ENCODE data around the gene ELK1.

Gene ELK1

GRCh38 chrX:47614618-47615017, 35.7 kb downstream of the ELK1 start:
- Histone ChIP-seq H3K27ac (ENCODE audit: insufficient read depth in 1 of 2, low read depth in 1 of 2, low read length in 2 of 2, poor library complexity in 1 of 2, severe bottlenecking in 2 of 2) (no peak overlapping the region), H3K4me1 (ENCODE audit: control extremely low read depth in 1 of 4, control insufficient read depth in 4 of 4, insufficient read depth in 4 of 4, low read length in 3 of 4) (peaks cover 0 to 3% (median 0%) of the 10 kb centered on the region in 4 experiments), H3K36me3 (ENCODE audit: control insufficient read depth in 4 of 4, insufficient read depth in 4 of 4, low read length in 3 of 4) (no peaks in the 10 kb centered on the region), H3K4me3 (ENCODE audit: control insufficient read depth in 1 of 7, extremely low read depth in 1 of 7, insufficient read depth in 4 of 7, low read depth in 2 of 7, low read length in 6 of 7) (no peak overlapping the region), H3K9me3 (ENCODE audit: control extremely low read depth in 1 of 5, control insufficient read depth in 4 of 5, insufficient read depth in 2 of 5, low read depth in 1 of 5, low read length in 4 of 5) (peaks cover 0 to under 1% (median 0%) of the 10 kb centered on the region in 5 experiments), H3K27me3 (replicated peaks in 2 of 5; ENCODE audit: control insufficient read depth in 4 of 5, insufficient read depth in 5 of 5, low read length in 4 of 5) (peaks cover 0 to 11% (median 2%) of the 10 kb centered on the region in 5 experiments)
- POLR2A ChIA-PET = no interaction called here
- WGBS (ENCODE audit: insufficient coverage) = 89% methylated on average over 4 of the region's 5 CpGs
- CTCF ChIA-PET = no interaction called here
- DNase-seq = no peak

- DNase-seq = no peak
- ChIA-PET CTCF (no interaction called here), POLR2A (no interaction called here)
- H3K4me3 ChIP-seq (ENCODE audit: control insufficient read depth in 1 of 7, extremely low read depth in 1 of 7, insufficient read depth in 4 of 7, low read depth in 2 of 7, low read length in 6 of 7) = no peak overlapping the region
- 92% methylated on average over 5 of the region's 8 CpGs for WGBS (ENCODE audit: insufficient coverage)
- H3K27me3 ChIP-seq (replicated peaks in 2 of 5; ENCODE audit: control insufficient read depth in 4 of 5, insufficient read depth in 5 of 5, low read length in 4 of 5) = peaks cover 0 to 4% (median 0%) of the 10 kb centered on the region in 5 experiments
- H3K9me3 ChIP-seq (ENCODE audit: control extremely low read depth in 1 of 5, control insufficient read depth in 4 of 5, insufficient read depth in 2 of 5, low read depth in 1 of 5, low read length in 4 of 5) = peaks cover 0 to 5% (median 0%) of the 10 kb centered on the region in 5 experiments
- H3K4me1 ChIP-seq (ENCODE audit: control extremely low read depth in 1 of 4, control insufficient read depth in 4 of 4, insufficient read depth in 4 of 4, low read length in 3 of 4) = peaks cover 0 to 7% (median 3%) of the 10 kb centered on the region in 4 experiments
- H3K27ac ChIP-seq (ENCODE audit: insufficient read depth in 1 of 2, low read depth in 1 of 2, low read length in 2 of 2, poor library complexity in 1 of 2, severe bottlenecking in 2 of 2) = no peak overlapping the region
- H3K36me3 ChIP-seq (ENCODE audit: control insufficient read depth in 4 of 4, insufficient read depth in 4 of 4, low read length in 3 of 4) = no peaks in the 10 kb centered on the region
These were observed 37.3 kb downstream of the ELK1 start for GRCh38 chrX:47613082-47613481.

- POLR2A ChIA-PET = no interaction called here
- CTCF ChIA-PET = no interaction called here
- Histone ChIP-seq H3K4me1 (ENCODE audit: control extremely low read depth in 1 of 4, control insufficient read depth in 4 of 4, insufficient read depth in 4 of 4, low read length in 3 of 4) (peaks cover 0 to 9% (median 5%) of the 10 kb centered on the region in 4 experiments), H3K27ac (ENCODE audit: insufficient read depth in 1 of 2, low read depth in 1 of 2, low read length in 2 of 2, poor library complexity in 1 of 2, severe bottlenecking in 2 of 2) (no peak overlapping the region), H3K27me3 (replicated peaks in 2 of 5; ENCODE audit: control insufficient read depth in 4 of 5, insufficient read depth in 5 of 5, low read length in 4 of 5) (peaks cover 0 to 4% (median 0%) of the 10 kb centered on the region in 5 experiments), H3K9me3 (ENCODE audit: control extremely low read depth in 1 of 5, control insufficient read depth in 4 of 5, insufficient read depth in 2 of 5, low read depth in 1 of 5, low read length in 4 of 5) (peaks cover 0 to 5% (median 0%) of the 10 kb centered on the region in 5 experiments), H3K36me3 (ENCODE audit: control insufficient read depth in 4 of 4, insufficient read depth in 4 of 4, low read length in 3 of 4) (no peaks in the 10 kb centered on the region), H3K4me3 (ENCODE audit: control insufficient read depth in 1 of 7, extremely low read depth in 1 of 7, insufficient read depth in 4 of 7, low read depth in 2 of 7, low read length in 6 of 7) (no peak overlapping the region)
- no peak for DNase-seq
These were observed 37.9 kb downstream of the ELK1 start for GRCh38 chrX:47612418-47612817.

DNA sequence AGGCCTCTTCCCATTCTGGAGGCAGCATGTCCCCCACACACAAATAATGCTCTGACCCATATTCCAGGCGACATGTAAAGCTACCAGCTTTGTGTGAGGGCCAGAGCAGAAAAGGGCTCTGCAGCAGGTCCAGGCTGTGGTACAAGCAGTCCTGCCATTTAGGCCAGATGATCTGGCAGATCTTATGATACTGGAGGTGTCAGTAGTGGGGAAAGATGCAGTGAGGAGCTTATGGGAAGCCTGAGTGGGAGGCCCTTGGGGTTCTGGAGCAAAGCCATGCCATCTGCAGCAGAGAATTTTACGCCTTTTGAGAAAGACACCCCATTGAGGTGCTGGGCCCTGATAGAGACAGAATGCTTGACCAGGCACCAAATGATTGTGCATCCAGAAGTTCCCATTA, 38.4 kb downstream of the ELK1 start:
- ChIA-PET CTCF (no interaction called here), POLR2A (no interaction called here)
- peaks cover 0 to 5% (median 0%) of the 10 kb centered on the region in 5 experiments for H3K9me3 ChIP-seq (ENCODE audit: control extremely low read depth in 1 of 5, control insufficient read depth in 4 of 5, insufficient read depth in 2 of 5, low read depth in 1 of 5, low read length in 4 of 5)
- no peak for DNase-seq
- peaks cover 0 to 9% (median 5%) of the 10 kb centered on the region in 4 experiments for H3K4me1 ChIP-seq (ENCODE audit: control extremely low read depth in 1 of 4, control insufficient read depth in 4 of 4, insufficient read depth in 4 of 4, low read length in 3 of 4)
- H3K36me3 ChIP-seq (ENCODE audit: control insufficient read depth in 4 of 4, insufficient read depth in 4 of 4, low read length in 3 of 4) = no peaks in the 10 kb centered on the region
- 71% methylated on average over 2 of the region's 2 CpGs for WGBS (ENCODE audit: insufficient coverage)
- peaks cover 0 to 3% (median 0%) of the 10 kb centered on the region in 5 experiments for H3K27me3 ChIP-seq (replicated peaks in 2 of 5; ENCODE audit: control insufficient read depth in 4 of 5, insufficient read depth in 5 of 5, low read length in 4 of 5)
- no peak overlapping the region for H3K4me3 ChIP-seq (ENCODE audit: control insufficient read depth in 1 of 7, extremely low read depth in 1 of 7, insufficient read depth in 4 of 7, low read depth in 2 of 7, low read length in 6 of 7)
- H3K27ac ChIP-seq (ENCODE audit: insufficient read depth in 1 of 2, low read depth in 1 of 2, low read length in 2 of 2, poor library complexity in 1 of 2, severe bottlenecking in 2 of 2) = no peak overlapping the region

GRCh38 chrX:47611489-47611888, 38.9 kb downstream of the ELK1 start:
- Histone ChIP-seq H3K4me1 (ENCODE audit: control extremely low read depth in 1 of 4, control insufficient read depth in 4 of 4, insufficient read depth in 4 of 4, low read length in 3 of 4) (peaks cover 0 to 9% (median 5%) of the 10 kb centered on the region in 4 experiments), H3K27me3 (replicated peaks in 2 of 5; ENCODE audit: control insufficient read depth in 4 of 5, insufficient read depth in 5 of 5, low read length in 4 of 5) (no peaks in the 10 kb centered on the region), H3K9me3 (ENCODE audit: control extremely low read depth in 1 of 5, control insufficient read depth in 4 of 5, insufficient read depth in 2 of 5, low read depth in 1 of 5, low read length in 4 of 5) (peaks cover 0 to 5% (median 0%) of the 10 kb centered on the region in 5 experiments), H3K4me3 (ENCODE audit: control insufficient read depth in 1 of 7, extremely low read depth in 1 of 7, insufficient read depth in 4 of 7, low read depth in 2 of 7, low read length in 6 of 7) (no peak overlapping the region), H3K27ac (ENCODE audit: insufficient read depth in 1 of 2, low read depth in 1 of 2, low read length in 2 of 2, poor library complexity in 1 of 2, severe bottlenecking in 2 of 2) (no peak overlapping the region), H3K36me3 (ENCODE audit: control insufficient read depth in 4 of 4, insufficient read depth in 4 of 4, low read length in 3 of 4) (no peaks in the 10 kb centered on the region)
- ChIA-PET POLR2A (no interaction called here), CTCF (no interaction called here)
- 80% methylated on average over 2 of the region's 2 CpGs for WGBS (ENCODE audit: insufficient coverage)
- no peak for DNase-seq

DNA sequence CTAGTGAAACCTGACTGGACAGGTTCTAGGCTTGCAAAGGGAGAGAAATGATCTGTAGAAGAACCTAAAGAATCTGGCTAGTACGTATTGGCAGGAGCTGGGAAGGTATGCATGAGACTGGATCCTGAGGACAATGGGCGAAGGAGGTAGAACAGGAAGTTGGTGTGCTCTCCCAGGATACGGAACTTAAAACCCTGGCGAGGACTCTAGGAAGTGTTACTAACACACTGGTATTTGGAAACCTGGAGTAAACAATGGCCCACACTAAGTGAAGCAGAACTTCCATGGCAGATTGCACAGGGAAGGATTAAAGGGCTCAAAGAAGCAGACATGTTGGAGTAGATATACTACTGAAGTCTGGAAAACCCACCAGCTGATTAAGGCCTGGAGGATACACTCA, 39.9 kb downstream of the ELK1 start:
- Histone ChIP-seq H3K27me3 (replicated peaks in 2 of 5; ENCODE audit: control insufficient read depth in 4 of 5, insufficient read depth in 5 of 5, low read length in 4 of 5) (no peaks in the 10 kb centered on the region), H3K4me3 (ENCODE audit: control insufficient read depth in 1 of 7, extremely low read depth in 1 of 7, insufficient read depth in 4 of 7, low read depth in 2 of 7, low read length in 6 of 7) (no peak overlapping the region), H3K36me3 (ENCODE audit: control insufficient read depth in 4 of 4, insufficient read depth in 4 of 4, low read length in 3 of 4) (no peaks in the 10 kb centered on the region), H3K27ac (ENCODE audit: insufficient read depth in 1 of 2, low read depth in 1 of 2, low read length in 2 of 2, poor library complexity in 1 of 2, severe bottlenecking in 2 of 2) (no peak overlapping the region), H3K4me1 (ENCODE audit: control extremely low read depth in 1 of 4, control insufficient read depth in 4 of 4, insufficient read depth in 4 of 4, low read length in 3 of 4) (peaks cover 0 to 9% (median 5%) of the 10 kb centered on the region in 4 experiments), H3K9me3 (ENCODE audit: control extremely low read depth in 1 of 5, control insufficient read depth in 4 of 5, insufficient read depth in 2 of 5, low read depth in 1 of 5, low read length in 4 of 5) (peaks cover 0 to 5% (median 0%) of the 10 kb centered on the region in 5 experiments)
- POLR2A ChIA-PET = no interaction called here
- CTCF ChIA-PET = no interaction called here
- WGBS (ENCODE audit: insufficient coverage) = 91% methylated on average over 4 of the region's 4 CpGs
- no peak for DNase-seq

GRCh38 chrX:47608130-47608810, 42.1 kb downstream of the ELK1 start:
- Histone ChIP-seq H3K4me3 (ENCODE audit: control insufficient read depth in 1 of 7, extremely low read depth in 1 of 7, insufficient read depth in 4 of 7, low read depth in 2 of 7, low read length in 6 of 7) (peak overlapping the region in 1 of 7 experiments; percentile 10), H3K9me3 (ENCODE audit: control extremely low read depth in 1 of 5, control insufficient read depth in 4 of 5, insufficient read depth in 2 of 5, low read depth in 1 of 5, low read length in 4 of 5) (peaks cover 0 to 5% (median 0%) of the 10 kb centered on the region in 5 experiments), H3K4me1 (ENCODE audit: control extremely low read depth in 1 of 4, control insufficient read depth in 4 of 4, insufficient read depth in 4 of 4, low read length in 3 of 4) (peaks cover 0 to 11% (median 8%) of the 10 kb centered on the region in 4 experiments), H3K27me3 (replicated peaks in 2 of 5; ENCODE audit: control insufficient read depth in 4 of 5, insufficient read depth in 5 of 5, low read length in 4 of 5) (no peaks in the 10 kb centered on the region), H3K36me3 (ENCODE audit: control insufficient read depth in 4 of 4, insufficient read depth in 4 of 4, low read length in 3 of 4) (no peaks in the 10 kb centered on the region), H3K27ac (ENCODE audit: insufficient read depth in 1 of 2, low read depth in 1 of 2, low read length in 2 of 2, poor library complexity in 1 of 2, severe bottlenecking in 2 of 2) (no peak overlapping the region)
- ChIA-PET POLR2A (interaction anchor here (0.9 kb wide), 1 partner anchor 25 kb away, joined by 3 read pairs; no protein-coding TSS in a partner anchor), CTCF (interaction anchor here (1.3 kb wide), 1 partner anchor 25 kb away, joined by 3 read pairs; no protein-coding TSS in a partner anchor)
- peak in 2 of 3 donors; percentile 42 to 63 for DNase-seq
- 61% methylated on average over 8 of the region's 9 CpGs for WGBS (ENCODE audit: insufficient coverage)
